ENCODE data around the gene ETFA. TPM values are rescaled to one million over a fixed set of nuclear protein-coding genes. Genes with fewer than 3 reads are reported as not detected.

ETFA gene
- total RNA-seq: 135 and 246 TPM in 2 replicates

DNA sequence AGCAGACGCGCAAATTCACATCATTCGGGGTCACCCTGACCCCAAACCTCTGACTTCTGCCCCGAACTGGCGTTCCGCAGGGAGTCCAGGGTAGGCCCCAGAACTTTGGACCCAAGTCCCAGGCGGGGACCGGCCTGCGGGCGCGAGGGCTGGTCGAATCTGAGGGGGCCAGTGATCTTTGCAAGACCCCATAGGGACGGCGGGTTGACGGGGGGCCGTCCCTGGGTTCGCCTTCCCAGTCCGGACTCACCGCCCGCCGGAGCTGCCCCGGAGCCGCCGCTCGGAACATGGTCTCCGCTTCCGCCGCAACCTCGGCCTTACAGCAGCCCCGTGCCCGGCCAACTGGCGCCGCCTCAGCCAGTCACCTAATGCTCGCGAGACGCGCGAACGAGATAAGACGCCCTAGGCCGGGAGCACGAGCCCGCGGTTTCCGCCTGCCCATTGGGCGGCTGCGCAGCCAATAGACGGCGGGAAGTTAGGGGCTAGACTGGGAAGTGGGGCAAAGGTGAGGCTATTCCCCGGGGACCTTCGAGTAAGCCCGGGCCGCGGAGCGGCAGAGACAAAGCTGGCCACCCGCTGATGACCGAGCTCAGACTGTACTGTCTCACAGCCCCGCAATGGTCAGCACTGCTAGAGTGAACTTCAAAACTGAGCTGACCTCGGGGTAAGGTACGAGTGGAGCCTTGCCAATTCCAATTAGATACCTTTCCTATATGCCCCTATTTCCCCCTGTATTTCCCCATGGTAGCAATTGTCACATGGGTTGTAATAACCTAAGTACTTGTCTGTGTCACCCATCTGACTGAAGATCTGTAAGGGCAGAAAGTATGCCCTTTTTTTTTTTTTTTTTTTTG is at the start of gene ETFA:
TSS of gene ETFA (minus strand) at position 370 of the 854 bp plus-strand sequence. CDS start at position 289, 81 bp downstream.

GRCh38 chr15:76336254-76337058 is 25.2 kb upstream of the ETFA start, which contains the start of gene ISL2:
Gene ISL2, plus strand, starts transcription at chr15:76336773. Its CDS starts 111 bp downstream, at chr15:76336884.

Other genes with a start within 250 kb of the ETFA start
- under 0.01 and 0.57 TPM in 2 replicates for gene ISL2, start 25.3 kb upstream of the ETFA start, total RNA-seq